Vagina (tissue), 2 donors: ENCODE results near the gene NEDD4L. TPM values are rescaled to one million over a fixed set of nuclear protein-coding genes. Genes with fewer than 3 reads are reported as not detected.

Experiments used
- DNase-seq, 2 donors: peaks; one replicate each; pipeline ENCODE4 v3.0.0-alpha.2; 2017; ENCODE audit errors: extremely low spot score in 2 of 2
- H3K27ac ChIP-seq: fragments of 200-600 bp; sonication (generic); one replicate; pipeline ENCODE4 v1.5.1; 2019
- H3K27me3 ChIP-seq: fragments of 200-600 bp; sonication (generic); one replicate; pipeline ENCODE4 v1.5.1; 2019
- H3K36me3 ChIP-seq, 2 donors: fragments of 200-600 bp; sonication (generic); one replicate each; pipeline ENCODE4 v1.5.1; 2017 to 2019
- H3K4me1 ChIP-seq: fragments of 200-600 bp; sonication (generic); one replicate; pipeline ENCODE4 v1.5.1; 2019
- H3K4me3 ChIP-seq, 2 donors: fragments of 200-600 bp; sonication (generic); 1 replicate in 1 of 2; 2 replicates in 1 of 2; pipeline ENCODE4 v1.5.1; 2016 to 2019
- H3K9me3 ChIP-seq: fragments of 200-600 bp; sonication (generic); one replicate; pipeline ENCODE4 v1.5.1; 2019
- POLR2A ChIP-seq, 2 donors: fragments of 450-650 bp; IDR thresholded peaks; one replicate each; pipeline ENCODE4 v1.6.1; 2017; ENCODE audit warnings: antibody characterized with exemption in 2 of 2, mild to moderate bottlenecking in 2 of 2, moderate library complexity in 2 of 2
- POLR2AphosphoS5 ChIP-seq, 2 donors: sonication (generic); formaldehyde crosslinking; IDR thresholded peaks; one replicate each; pipeline ENCODE4 v1.9.0; 2017; ENCODE audit warnings: antibody characterized with exemption in 2 of 2, mild to moderate bottlenecking in 2 of 2, low read depth in 1 of 2; ENCODE audit not compliant: insufficient read depth in 1 of 2
- intact Hi-C: fragments of 100-400 bp; cut with DNase I; formaldehyde crosslinking; loops from one replicate; pipeline ENCODE4 v1.15.1; 2023
- total RNA-seq: library from RNA; depleted of rRNA; stranded (reverse); fragments of >200 nt; gene quantifications from one replicate; pipeline ENCODE4 v1.2.3, GENCODE V29; 2016
- TF ChIP-seq, protein P1 (sequence below), 3 experiments: fragments of 450-650 bp in 2 of 3; fragments of 200-600 bp in 1 of 3; sonication (generic) in 1 of 3; IDR thresholded peaks; one replicate each; pipeline ENCODE4 v1.5.1; 2017 to 2019; ENCODE audit warnings: antibody characterized with exemption in 3 of 3, mild to moderate bottlenecking in 2 of 3, moderate library complexity in 2 of 3

Gene NEDD4L
- total RNA-seq, 1 donor from 2014 or later: 42.2 TPM

DNA sequence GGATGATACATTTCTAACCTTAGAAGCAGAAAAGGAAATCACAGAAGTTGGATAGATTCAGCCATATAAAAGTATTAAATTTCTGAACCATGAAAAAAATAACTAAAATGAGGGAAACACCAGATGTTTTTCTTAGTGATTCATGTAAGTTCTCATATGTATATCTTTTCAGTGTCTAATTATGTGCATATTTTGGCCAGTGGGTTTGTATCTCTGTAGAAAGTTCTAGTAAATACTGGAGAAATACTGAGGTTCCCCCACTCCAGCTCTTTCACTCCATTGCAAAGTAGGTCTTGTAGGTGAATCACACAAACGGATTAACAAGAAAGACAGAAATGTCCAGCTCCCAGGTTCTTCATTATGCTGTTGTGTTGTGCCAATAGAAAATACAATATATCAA lies 222.3 kb downstream of the NEDD4L start:
- intact Hi-C loops: no loop called here
- no peaks in the 10 kb centered on the region for H3K36me3 ChIP-seq
- H3K9me3 ChIP-seq: no peaks in the 10 kb centered on the region
- TF ChIP-seq, protein P1, sequence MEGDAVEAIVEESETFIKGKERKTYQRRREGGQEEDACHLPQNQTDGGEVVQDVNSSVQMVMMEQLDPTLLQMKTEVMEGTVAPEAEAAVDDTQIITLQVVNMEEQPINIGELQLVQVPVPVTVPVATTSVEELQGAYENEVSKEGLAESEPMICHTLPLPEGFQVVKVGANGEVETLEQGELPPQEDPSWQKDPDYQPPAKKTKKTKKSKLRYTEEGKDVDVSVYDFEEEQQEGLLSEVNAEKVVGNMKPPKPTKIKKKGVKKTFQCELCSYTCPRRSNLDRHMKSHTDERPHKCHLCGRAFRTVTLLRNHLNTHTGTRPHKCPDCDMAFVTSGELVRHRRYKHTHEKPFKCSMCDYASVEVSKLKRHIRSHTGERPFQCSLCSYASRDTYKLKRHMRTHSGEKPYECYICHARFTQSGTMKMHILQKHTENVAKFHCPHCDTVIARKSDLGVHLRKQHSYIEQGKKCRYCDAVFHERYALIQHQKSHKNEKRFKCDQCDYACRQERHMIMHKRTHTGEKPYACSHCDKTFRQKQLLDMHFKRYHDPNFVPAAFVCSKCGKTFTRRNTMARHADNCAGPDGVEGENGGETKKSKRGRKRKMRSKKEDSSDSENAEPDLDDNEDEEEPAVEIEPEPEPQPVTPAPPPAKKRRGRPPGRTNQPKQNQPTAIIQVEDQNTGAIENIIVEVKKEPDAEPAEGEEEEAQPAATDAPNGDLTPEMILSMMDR (IDR thresholded peaks at IDR 0.05): no peak
- TF ChIP-seq POLR2AphosphoS5 (IDR thresholded peaks at IDR 0.05; ENCODE audit: insufficient read depth in 1 of 2, low read depth in 1 of 2) (no peak), POLR2A (IDR thresholded peaks at IDR 0.05) (no peak)
- no peak overlapping the region for H3K27ac ChIP-seq
- no peaks in the 10 kb centered on the region for H3K27me3 ChIP-seq
- no peak for DNase-seq
- H3K4me3 ChIP-seq: no peak overlapping the region
- peaks cover 9% of the 10 kb centered on the region for H3K4me1 ChIP-seq

DNA sequence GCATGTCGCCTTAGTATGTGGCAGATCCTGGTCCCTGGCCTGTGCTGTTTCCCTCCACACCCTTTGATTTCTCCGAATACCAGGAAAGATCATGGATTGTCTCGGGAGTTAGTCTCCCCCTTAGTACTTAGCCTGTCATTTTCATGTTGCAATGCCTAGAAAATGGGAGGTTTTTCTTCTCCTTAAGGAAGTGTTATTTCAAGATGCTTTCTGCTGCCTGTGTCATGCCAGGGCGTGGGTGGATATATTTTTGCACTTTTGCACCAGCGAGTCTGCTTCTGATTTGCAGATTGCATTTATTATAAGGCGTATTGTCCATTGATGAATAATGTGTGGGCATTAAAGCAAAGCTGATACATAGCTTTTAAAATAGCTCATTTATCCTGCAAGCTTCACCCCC lies 223.5 kb downstream of the NEDD4L start:
- TF ChIP-seq POLR2A (IDR thresholded peaks at IDR 0.05): no peak
- TF ChIP-seq, protein P1 (IDR thresholded peaks at IDR 0.05): no peak
- TF ChIP-seq POLR2AphosphoS5 (IDR thresholded peaks at IDR 0.05; ENCODE audit: insufficient read depth in 1 of 2, low read depth in 1 of 2): no peak
- DNase-seq: no peak
- Histone ChIP-seq H3K27ac (no peak overlapping the region), H3K4me1 (peaks cover 9% of the 10 kb centered on the region), H3K27me3 (no peaks in the 10 kb centered on the region), H3K36me3 (no peaks in the 10 kb centered on the region), H3K4me3 (no peak overlapping the region), H3K9me3 (no peaks in the 10 kb centered on the region)
- intact Hi-C loops: no loop called here

DNA sequence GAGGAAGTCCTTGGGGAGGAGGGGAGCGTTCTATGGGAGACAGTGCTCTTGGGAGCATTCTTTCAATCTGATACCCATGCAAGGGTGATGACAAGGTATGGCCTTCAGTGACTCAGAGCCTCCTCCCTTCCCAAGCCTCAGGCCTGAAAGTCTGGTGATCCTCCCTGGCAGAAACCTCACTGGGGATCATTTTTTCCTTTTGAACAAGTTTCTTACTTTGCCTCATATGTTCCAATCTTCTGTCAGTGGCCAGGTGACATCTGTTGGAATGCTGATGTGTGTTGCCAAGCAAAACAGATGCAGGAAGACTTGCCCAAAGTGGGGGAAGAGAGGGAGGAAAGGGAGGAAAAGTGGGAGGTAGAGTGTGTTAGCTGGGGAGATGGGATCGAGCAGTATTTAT lies 224.8 kb downstream of the NEDD4L start:
- Histone ChIP-seq H3K27ac (no peak overlapping the region), H3K9me3 (no peaks in the 10 kb centered on the region), H3K4me3 (no peak overlapping the region), H3K27me3 (no peaks in the 10 kb centered on the region), H3K36me3 (no peaks in the 10 kb centered on the region), H3K4me1 (peaks cover 9% of the 10 kb centered on the region)
- intact Hi-C loops: no loop called here
- TF ChIP-seq POLR2AphosphoS5 (IDR thresholded peaks at IDR 0.05; ENCODE audit: insufficient read depth in 1 of 2, low read depth in 1 of 2) (no peak), POLR2A (IDR thresholded peaks at IDR 0.05) (no peak)
- TF ChIP-seq, protein P1 (IDR thresholded peaks at IDR 0.05): no peak
- DNase-seq: no peak

DNA sequence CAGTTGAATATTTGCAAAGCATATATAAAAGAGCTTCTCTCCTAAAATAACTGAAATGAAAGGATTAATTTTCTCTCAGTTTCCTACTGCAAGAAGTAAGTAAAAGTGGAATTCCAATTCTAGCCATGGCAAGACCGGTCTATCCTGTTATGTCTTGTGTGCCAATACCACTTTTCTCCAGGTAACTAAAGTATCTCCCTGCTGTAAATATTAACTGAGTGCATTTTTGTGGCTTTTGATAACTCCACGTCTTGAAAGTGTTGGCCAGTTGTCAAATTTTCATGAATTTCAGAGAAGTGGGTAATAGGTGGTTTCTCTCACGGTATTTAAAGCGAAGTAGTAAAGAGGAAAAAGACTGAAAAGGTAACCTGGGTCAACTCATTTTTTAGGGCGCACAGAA lies 225.9 kb downstream of the NEDD4L start:
- peak in 1 of 2 donors; percentile 11 for TF ChIP-seq POLR2AphosphoS5 (IDR thresholded peaks at IDR 0.05; ENCODE audit: insufficient read depth in 1 of 2, low read depth in 1 of 2)
- TF ChIP-seq, protein P1 (IDR thresholded peaks at IDR 0.05): no peak
- no peaks in the 10 kb centered on the region for H3K27me3 ChIP-seq
- H3K36me3 ChIP-seq: no peaks in the 10 kb centered on the region
- H3K9me3 ChIP-seq: no peaks in the 10 kb centered on the region
- peaks cover 9% of the 10 kb centered on the region for H3K4me1 ChIP-seq
- H3K27ac ChIP-seq: no peak overlapping the region
- no peak overlapping the region for H3K4me3 ChIP-seq
- intact Hi-C loops: no loop called here
- DNase-seq: no peak

DNA sequence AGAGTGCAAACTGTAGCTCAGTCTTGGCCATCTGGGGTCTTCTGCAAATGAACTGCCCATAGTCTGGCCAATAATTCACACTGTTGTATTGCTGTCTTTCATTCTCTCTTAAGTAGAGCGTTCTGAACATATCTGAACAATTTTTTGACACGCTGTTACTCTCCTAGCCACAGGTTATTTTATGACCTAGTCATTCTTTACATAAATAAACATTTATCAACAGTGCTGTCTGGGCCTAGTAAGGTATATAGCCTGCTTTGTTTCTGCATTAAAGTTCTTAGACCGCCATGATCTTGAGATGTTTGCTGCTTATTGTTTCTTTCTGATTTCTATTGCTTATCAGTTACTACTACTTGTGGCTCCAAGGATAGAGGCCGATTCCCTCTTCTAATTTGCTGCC lies 226.4 kb downstream of the NEDD4L start:
- intact Hi-C loops: no loop called here
- DNase-seq: no peak
- no peaks in the 10 kb centered on the region for H3K9me3 ChIP-seq
- peaks cover 9% of the 10 kb centered on the region for H3K4me1 ChIP-seq
- no peak overlapping the region for H3K27ac ChIP-seq
- H3K4me3 ChIP-seq: no peak overlapping the region
- no peaks in the 10 kb centered on the region for H3K36me3 ChIP-seq
- no peaks in the 10 kb centered on the region for H3K27me3 ChIP-seq
- no peak for TF ChIP-seq POLR2A (IDR thresholded peaks at IDR 0.05)
- TF ChIP-seq, protein P1 (IDR thresholded peaks at IDR 0.05): no peak
- TF ChIP-seq POLR2AphosphoS5 (IDR thresholded peaks at IDR 0.05; ENCODE audit: insufficient read depth in 1 of 2, low read depth in 1 of 2): no peak
